ENCODE results near the gene TMEM45A. TPM values are rescaled to one million over a fixed set of nuclear protein-coding genes. Genes with fewer than 3 reads are reported as not detected.

TMEM45A gene
- polyA plus RNA-seq, 1 of the 3 experiments (the other 2 are of a cell fraction) = 6.4 TPM

DNA sequence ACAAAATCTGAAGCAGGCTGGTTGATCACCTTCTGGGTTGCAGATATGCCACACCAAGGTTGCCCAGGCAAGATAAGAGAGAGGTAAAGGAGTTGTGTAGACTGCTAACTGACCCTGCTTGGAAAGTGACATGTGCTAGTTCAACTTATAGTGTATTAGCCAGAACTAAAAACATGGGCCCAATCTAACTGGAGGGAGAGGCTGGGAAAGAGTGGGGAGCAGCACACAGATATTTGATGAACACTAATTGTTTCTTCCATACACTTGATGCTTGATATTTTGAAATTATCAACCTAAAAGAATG, 61.9 kb downstream of the TMEM45A start:
- no peak overlapping the region for H3K27ac ChIP-seq (ENCODE audit: low read depth in 2 of 2, low read length in 1 of 2)
- no peaks in the 10 kb centered on the region for H3K36me3 ChIP-seq (replicated peaks in 1 of 2; ENCODE audit: control insufficient read depth in 1 of 2, insufficient read depth in 2 of 2, low read length in 1 of 2)
- H3K9me3 ChIP-seq = no peaks in the 10 kb centered on the region
- H3K4me3 ChIP-seq (ENCODE audit: low read depth in 2 of 2, low read length in 1 of 2) = no peak overlapping the region
- no peak overlapping the region for H2AFZ ChIP-seq (ENCODE audit: low read depth)
- H3K4me2 ChIP-seq = no peak overlapping the region
- H4K20me1 ChIP-seq (ENCODE audit: insufficient read depth) = no peaks in the 10 kb centered on the region
- no peak overlapping the region for H3K9ac ChIP-seq
- H3F3A ChIP-seq (replicated peaks; ENCODE audit: insufficient read depth) = peaks cover 4% of the 10 kb centered on the region
- ChIA-PET CTCF (no interaction called here), POLR2A (no interaction called here)
- H3K27me3 ChIP-seq (ENCODE audit: insufficient read depth) = no peaks in the 10 kb centered on the region
- no peaks in the 10 kb centered on the region for H3K9me2 ChIP-seq
- TF ChIP-seq RFX5 (IDR thresholded peaks at IDR 0.05; ENCODE audit: low read length) (no peak), USF2 (IDR thresholded peaks at IDR 0.05; ENCODE audit: borderline replicate concordance, low read depth, low read length) (no peak), YY1 (IDR thresholded peaks at IDR 0.05; ENCODE audit: low read depth) (no peak), MXI1 (IDR thresholded peaks at IDR 0.05; ENCODE audit: low read depth, low read length) (no peak), GABPA (IDR thresholded peaks at IDR 0.05; ENCODE audit: low read depth) (no peak), EP300 (IDR thresholded peaks at IDR 0.05; ENCODE audit: borderline replicate concordance in 1 of 2, low read depth in 1 of 2, low read length in 1 of 2) (no peak), USF1 (IDR thresholded peaks at IDR 0.05; ENCODE audit: borderline replicate concordance, low read depth) (no peak), FOSL2 (IDR thresholded peaks at IDR 0.05; ENCODE audit: borderline replicate concordance, low read depth) (no peak), ELF1 (IDR thresholded peaks at IDR 0.05) (no peak), CHD2 (IDR thresholded peaks at IDR 0.05; ENCODE audit: low read length, partially characterized antibody) (no peak), NFIC (IDR thresholded peaks at IDR 0.05; ENCODE audit: borderline replicate concordance) (no peak), ZBTB33 (IDR thresholded peaks at IDR 0.05; ENCODE audit: borderline replicate concordance, low read depth) (no peak), GATA2 (CRISPR knock-in tag; IDR thresholded peaks at IDR 0.05) (no peak), TAF1 (IDR thresholded peaks at IDR 0.05; ENCODE audit: borderline replicate concordance, low read depth, low read length) (no peak)
- TF ChIP-seq, protein P1, sequence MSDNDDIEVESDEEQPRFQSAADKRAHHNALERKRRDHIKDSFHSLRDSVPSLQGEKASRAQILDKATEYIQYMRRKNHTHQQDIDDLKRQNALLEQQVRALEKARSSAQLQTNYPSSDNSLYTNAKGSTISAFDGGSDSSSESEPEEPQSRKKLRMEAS (IDR thresholded peaks at IDR 0.05; ENCODE audit: low read depth) = no peak
- no peaks in the 10 kb centered on the region for H3K79me2 ChIP-seq (ENCODE audit: insufficient read depth)
- H3K4me1 ChIP-seq (ENCODE audit: control insufficient read depth in 1 of 2, insufficient read depth in 2 of 2, low read depth in 1 of 2, low read length in 1 of 2) = no peaks in the 10 kb centered on the region
- no peak for DNase-seq
